GM12875 (cell line): ENCODE measurements around the gene NDUFV2.

Source experiments
- H3K4me3 ChIP-seq: one replicate; pipeline ENCODE4 v1.5.1; 2011; ENCODE audit warnings: low read depth, low read length, control low read depth
- TF ChIP-seq, protein P1 (sequence below): IDR thresholded peaks from 2 replicates; pipeline ENCODE4 v1.5.1; 2011; ENCODE audit warnings: low read depth, mild to moderate bottlenecking, control low read depth, inconsistent platforms, low read length, moderate library complexity, borderline replicate concordance; ENCODE audit not compliant: insufficient read depth

NDUFV2 gene

DNA sequence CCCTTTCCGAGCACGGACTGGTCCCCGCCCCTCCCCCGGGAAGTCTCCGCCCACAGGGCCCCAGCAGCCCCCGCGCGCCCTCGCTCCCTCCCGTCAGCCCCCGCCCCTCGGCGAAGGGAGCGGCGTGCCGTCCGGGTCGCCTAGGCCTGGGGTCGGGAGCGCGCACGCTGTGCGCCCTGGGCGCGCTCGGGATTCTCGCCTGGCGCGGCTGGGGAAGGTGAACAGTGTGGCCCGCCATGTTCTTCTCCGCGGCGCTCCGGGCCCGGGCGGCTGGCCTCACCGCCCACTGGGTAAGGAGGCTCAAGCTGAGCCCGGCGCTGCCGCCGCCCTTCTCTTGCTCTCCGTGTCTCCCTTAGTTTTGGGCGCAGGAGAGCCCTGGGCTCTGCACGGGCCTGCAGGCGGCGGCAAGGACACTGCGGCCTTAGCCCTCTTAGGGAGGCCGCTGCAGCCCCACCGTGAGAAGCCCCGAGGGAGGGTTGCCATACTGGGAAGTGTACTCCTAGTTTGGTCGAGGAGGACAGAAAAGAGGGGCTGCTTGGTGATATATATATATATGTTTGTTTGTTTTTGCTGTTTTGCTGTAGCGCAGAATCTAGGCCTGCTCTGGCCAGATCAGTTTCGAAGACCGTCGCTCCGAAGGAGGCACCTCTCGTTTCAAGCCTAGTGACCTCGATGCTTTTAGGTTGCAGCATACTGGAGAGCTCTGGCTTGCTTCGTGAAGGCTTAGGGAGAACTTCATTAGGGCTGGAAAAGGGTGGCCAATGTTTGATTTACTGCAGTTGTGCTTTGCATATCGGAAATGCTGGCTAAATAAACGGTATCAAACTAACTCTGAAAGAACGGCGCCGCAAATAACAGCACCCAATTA lies at the start of gene NDUFV2:
NDUFV2 (plus strand) TSS at position 192 of the 868 bp plus-strand sequence; CDS start at position 237, 45 bp downstream.
- TF ChIP-seq, protein P1, sequence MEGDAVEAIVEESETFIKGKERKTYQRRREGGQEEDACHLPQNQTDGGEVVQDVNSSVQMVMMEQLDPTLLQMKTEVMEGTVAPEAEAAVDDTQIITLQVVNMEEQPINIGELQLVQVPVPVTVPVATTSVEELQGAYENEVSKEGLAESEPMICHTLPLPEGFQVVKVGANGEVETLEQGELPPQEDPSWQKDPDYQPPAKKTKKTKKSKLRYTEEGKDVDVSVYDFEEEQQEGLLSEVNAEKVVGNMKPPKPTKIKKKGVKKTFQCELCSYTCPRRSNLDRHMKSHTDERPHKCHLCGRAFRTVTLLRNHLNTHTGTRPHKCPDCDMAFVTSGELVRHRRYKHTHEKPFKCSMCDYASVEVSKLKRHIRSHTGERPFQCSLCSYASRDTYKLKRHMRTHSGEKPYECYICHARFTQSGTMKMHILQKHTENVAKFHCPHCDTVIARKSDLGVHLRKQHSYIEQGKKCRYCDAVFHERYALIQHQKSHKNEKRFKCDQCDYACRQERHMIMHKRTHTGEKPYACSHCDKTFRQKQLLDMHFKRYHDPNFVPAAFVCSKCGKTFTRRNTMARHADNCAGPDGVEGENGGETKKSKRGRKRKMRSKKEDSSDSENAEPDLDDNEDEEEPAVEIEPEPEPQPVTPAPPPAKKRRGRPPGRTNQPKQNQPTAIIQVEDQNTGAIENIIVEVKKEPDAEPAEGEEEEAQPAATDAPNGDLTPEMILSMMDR: no peak
- H3K4me3 ChIP-seq: peak within 1 kb of the TSS; percentile 62

DNA sequence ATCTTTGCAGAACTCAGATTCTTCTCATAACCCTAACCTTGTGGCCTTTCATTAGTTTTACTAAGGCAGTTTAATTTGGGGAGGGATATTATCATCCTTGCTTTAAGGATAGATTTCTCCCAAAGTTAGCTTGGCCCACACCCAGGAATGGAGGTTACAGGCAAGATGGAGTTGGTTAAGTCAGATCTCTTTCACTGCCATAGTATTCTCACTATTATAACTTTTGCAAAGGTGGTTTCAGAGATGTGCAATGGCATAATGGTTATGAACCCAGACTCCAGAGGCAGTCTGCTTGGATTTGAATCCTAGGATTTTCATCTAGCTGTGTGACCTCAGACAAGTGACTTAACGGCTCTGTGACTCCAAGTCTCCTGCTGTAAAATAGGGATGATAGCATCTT lies 48.7 kb upstream of the NDUFV2 start:
- TF ChIP-seq, protein P1: no peak
- H3K4me3 ChIP-seq: no peak overlapping the region

GRCh38 chr18:9055185-9055584 lies 47.3 kb upstream of the NDUFV2 start:
- no peak overlapping the region for H3K4me3 ChIP-seq
- TF ChIP-seq, protein P1: no peak

DNA sequence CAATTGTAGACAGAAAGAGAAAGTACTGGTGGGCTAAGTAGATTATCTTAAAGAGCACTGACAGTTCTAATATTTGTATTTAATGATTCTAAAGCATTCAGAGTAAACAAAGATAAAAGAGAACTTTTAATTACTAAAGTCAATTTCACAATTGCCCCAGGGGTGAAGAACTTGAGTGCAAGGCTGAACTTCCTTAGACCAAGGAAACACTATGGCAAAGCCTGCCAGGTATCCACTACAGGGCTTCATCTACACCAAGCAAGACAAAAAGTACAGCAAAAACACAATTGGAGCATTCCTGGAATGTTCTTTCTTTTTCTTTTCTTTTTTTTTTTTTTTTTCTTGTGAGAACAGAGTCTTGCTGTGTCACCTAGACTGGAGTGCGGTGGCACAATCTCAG lies 46.9 kb upstream of the NDUFV2 start:
- TF ChIP-seq, protein P1: no peak
- no peak overlapping the region for H3K4me3 ChIP-seq

DNA sequence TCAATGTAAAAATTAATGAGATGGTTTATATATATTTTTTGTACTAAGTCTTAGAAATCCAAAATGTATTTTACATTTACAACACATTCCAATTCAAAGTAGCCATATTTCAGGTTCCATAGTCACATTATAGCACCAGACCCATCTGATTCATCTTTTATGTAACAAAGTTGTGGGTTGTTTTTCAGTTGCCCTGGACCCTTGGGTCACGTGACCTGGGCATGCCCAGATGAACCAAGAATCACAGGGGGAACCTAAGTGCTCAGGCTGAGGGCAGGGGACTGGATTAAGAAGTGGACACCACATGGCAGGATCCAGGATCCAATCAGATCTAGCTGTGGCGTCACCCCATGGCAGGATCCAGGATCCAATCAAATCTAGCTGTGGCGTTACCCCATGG lies 44.9 kb upstream of the NDUFV2 start:
- TF ChIP-seq, protein P1: no peak

DNA sequence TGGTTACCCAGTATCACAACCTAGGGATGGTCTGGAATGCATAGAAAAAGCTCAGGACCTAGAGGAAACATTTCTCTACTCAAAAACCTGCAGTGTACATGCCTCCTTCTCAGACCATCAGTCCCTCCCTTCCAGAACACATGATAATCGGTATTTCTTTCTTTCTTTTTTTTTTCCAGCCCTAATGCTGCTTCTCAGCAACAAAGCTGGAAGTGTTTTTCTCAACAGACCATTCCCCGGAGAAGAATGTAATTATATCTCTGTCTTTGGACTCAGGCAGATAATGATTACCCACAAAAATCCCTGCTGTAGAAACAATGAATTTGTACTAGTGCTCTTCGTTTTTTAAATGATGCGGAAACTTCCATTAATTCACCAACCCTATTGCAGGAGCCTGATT lies 44.1 kb upstream of the NDUFV2 start:
- H3K4me3 ChIP-seq: no peak overlapping the region
- TF ChIP-seq, protein P1: no peak

More for the DNA sequence above, 44.9 kb upstream of the NDUFV2 start:
- H3K4me3 ChIP-seq: no peak overlapping the region

DNA sequence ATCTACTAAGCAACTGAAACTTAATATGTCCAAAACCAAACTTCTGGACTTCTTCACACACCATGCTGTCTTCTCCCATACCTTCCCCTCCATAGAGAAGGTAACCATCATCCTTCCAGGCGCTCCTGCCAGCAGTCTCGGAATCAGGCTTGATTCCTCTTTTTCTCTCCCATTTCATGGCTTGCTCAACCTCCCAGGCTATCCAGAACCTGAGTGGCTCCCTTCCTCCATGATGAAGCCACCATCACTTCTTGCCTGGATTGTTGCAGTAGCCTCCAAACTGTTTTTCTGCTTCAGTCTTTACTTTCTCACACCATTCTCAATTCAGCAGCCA lies 40.1 kb upstream of the NDUFV2 start:
- TF ChIP-seq, protein P1: no peak
- H3K4me3 ChIP-seq: no peak overlapping the region
